Astrocyte (in vitro differentiated cells and primary cell): ENCODE results near the gene TARBP2.

Experiments
- EZH2 ChIP-seq: IDR thresholded peaks from 2 replicates; pipeline ENCODE4 v1.6.1; 2012; ENCODE audit warnings: mild to moderate bottlenecking, low read length, inconsistent platforms; ENCODE audit not compliant: insufficient read depth
- TF ChIP-seq, protein P1 (sequence below): IDR thresholded peaks from 2 replicates; pipeline ENCODE4 v1.5.1; 2011; ENCODE audit warnings: low read depth, mild to moderate bottlenecking, inconsistent platforms, low read length, moderate library complexity; ENCODE audit not compliant: insufficient read depth

DNA sequence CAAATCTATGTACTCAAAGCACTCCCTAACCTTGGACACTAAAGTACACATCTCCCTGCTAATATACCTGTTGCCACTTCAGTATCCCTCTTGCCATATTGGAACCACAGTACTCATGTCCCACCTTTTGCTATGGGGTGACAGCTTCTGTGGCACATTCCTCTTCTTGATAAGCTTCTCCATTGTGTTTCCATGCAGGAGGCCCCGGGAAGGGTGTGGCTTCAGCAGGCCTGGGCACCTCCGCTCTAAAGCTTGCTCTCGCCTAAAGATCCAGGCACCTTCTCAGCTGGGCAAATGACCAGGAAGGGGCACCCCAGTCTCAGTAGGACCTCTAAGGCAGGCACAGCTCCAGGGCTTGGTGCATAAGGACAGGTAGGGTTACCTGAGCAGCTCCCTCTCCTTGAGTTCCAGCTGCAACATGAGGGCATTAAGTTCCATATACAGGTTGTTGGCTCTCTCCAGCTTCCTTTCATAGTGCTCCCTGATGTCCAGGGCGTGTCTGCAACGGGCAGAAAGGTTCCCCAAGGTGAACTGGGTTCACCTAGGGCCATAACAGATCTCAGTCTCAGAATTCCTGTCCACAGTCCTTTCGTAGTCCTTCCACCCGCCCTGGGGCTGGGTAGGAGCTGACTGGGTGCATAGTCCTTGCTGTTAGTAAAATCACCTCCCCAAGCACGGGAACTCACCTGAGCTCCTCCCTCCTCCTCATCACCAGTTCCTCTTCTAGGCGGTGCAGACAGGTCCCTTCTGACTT is 17.7 kb upstream of the TARBP2 start:
- TF ChIP-seq, protein P1, sequence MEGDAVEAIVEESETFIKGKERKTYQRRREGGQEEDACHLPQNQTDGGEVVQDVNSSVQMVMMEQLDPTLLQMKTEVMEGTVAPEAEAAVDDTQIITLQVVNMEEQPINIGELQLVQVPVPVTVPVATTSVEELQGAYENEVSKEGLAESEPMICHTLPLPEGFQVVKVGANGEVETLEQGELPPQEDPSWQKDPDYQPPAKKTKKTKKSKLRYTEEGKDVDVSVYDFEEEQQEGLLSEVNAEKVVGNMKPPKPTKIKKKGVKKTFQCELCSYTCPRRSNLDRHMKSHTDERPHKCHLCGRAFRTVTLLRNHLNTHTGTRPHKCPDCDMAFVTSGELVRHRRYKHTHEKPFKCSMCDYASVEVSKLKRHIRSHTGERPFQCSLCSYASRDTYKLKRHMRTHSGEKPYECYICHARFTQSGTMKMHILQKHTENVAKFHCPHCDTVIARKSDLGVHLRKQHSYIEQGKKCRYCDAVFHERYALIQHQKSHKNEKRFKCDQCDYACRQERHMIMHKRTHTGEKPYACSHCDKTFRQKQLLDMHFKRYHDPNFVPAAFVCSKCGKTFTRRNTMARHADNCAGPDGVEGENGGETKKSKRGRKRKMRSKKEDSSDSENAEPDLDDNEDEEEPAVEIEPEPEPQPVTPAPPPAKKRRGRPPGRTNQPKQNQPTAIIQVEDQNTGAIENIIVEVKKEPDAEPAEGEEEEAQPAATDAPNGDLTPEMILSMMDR, result no peak
- no peak for TF ChIP-seq EZH2
